ENCODE data around the gene APBA2. TPM values are rescaled to one million over a fixed set of nuclear protein-coding genes. Genes with fewer than 3 reads are reported as not detected.
"Not testable (repeated sequence)": the region's sequence is repeated elsewhere in the genome, so short reads cannot be mapped to it uniquely, and the experiment has no call there.

Gene APBA2
- polyA plus RNA-seq, 2 of the 4 experiments (the other 2 are of a cell fraction): 11.4 to 12.6 TPM

GRCh38 chr15:29021857-29022256, 136.1 kb downstream of the APBA2 start:
- FAIRE-seq (no peak), ATAC-seq (no peak), DNase-seq (ENCODE audit: low read depth in 1 of 2, low spot score in 1 of 2) (no peak)
- WGBS (ENCODE audit: missing lambda C conversion rate): 90% methylated on average over 7 of the region's 7 CpGs
- CTCF ChIA-PET: no interaction called here
- POLR2A ChIA-PET: no interaction called here
- H3K27ac ChIP-seq: no peak overlapping the region
- H3K4me3 ChIP-seq: no peak overlapping the region
- H3K4me2 ChIP-seq: no peak overlapping the region
- H3K9me3 ChIP-seq: no peaks in the 10 kb centered on the region
- TF ChIP-seq POLR2A (IDR thresholded peaks at IDR 0.05; ENCODE audit: low read length): no peak
- no peak for TF ChIP-seq KDM1A (IDR thresholded peaks at IDR 0.05; ENCODE audit: low read depth)
- no peak for TF ChIP-seq HES2 (IDR thresholded peaks at IDR 0.05)
- TF ChIP-seq RARB (CRISPR knock-in tag; IDR thresholded peaks at IDR 0.05): no peak
- TF ChIP-seq ZC3H11A (IDR thresholded peaks at IDR 0.05): no peak
- TF ChIP-seq PBX3 (IDR thresholded peaks at IDR 0.05): no peak
- no peak for TF ChIP-seq ATOH8 (CRISPR knock-in tag; IDR thresholded peaks at IDR 0.05; ENCODE audit: low read depth)
- TF ChIP-seq EHF (CRISPR knock-in tag; IDR thresholded peaks at IDR 0.05): no peak
- no peaks in the 10 kb centered on the region for H3K4me1 ChIP-seq

GRCh38 chr15:29024662-29025061, 138.9 kb downstream of the APBA2 start:
- FAIRE-seq: no peak

GRCh38 chr15:29025411-29025810, 139.6 kb downstream of the APBA2 start:
- 92% methylated on average over 17 of the region's 17 CpGs for WGBS (ENCODE audit: missing lambda C conversion rate)
- ATAC-seq; H3K27ac ChIP-seq; H3K4me2 ChIP-seq; POLR2A ChIA-PET; H3K9me3 ChIP-seq; FAIRE-seq; DNase-seq (ENCODE audit: low read depth in 1 of 2, low spot score in 1 of 2); H3K4me1 ChIP-seq; H3K4me3 ChIP-seq: not testable (repeated sequence)
- CTCF ChIA-PET: interaction anchor here (2.1 kb wide), 1 partner anchor 77 kb away, joined by 7 read pairs; no protein-coding TSS in a partner anchor

More at GRCh38 chr15:29024662-29025061, 138.9 kb downstream of the APBA2 start:
- Histone ChIP-seq H3K4me3 (no peak overlapping the region), H3K4me1 (no peaks in the 10 kb centered on the region), H3K27ac (no peak overlapping the region), H3K4me2 (no peak overlapping the region), H3K9me3 (no peaks in the 10 kb centered on the region)
- TF ChIP-seq POLR2A (IDR thresholded peaks at IDR 0.05; ENCODE audit: low read length) (no peak), TFCP2L1 (CRISPR knock-in tag; IDR thresholded peaks at IDR 0.05) (no peak), BCL3 (IDR thresholded peaks at IDR 0.05) (no peak), EHF (CRISPR knock-in tag; IDR thresholded peaks at IDR 0.05) (no peak), PBX3 (IDR thresholded peaks at IDR 0.05) (no peak), MAX (IDR thresholded peaks at IDR 0.05) (no peak)
- no peak for DNase-seq (ENCODE audit: low read depth in 1 of 2, low spot score in 1 of 2)
- ChIA-PET POLR2A (no interaction called here), CTCF (no interaction called here)
- 68% methylated on average over 5 of the region's 5 CpGs for WGBS (ENCODE audit: missing lambda C conversion rate)
- no peak for ATAC-seq

- H3K4me3 ChIP-seq; CTCF ChIA-PET; POLR2A ChIA-PET; H3K9me3 ChIP-seq; ATAC-seq; DNase-seq (ENCODE audit: low read depth in 1 of 2, low spot score in 1 of 2); H3K4me1 ChIP-seq; H3K27ac ChIP-seq; FAIRE-seq; H3K4me2 ChIP-seq: not testable (repeated sequence)
These were observed 142.4 kb downstream of the APBA2 start for GRCh38 chr15:29028158-29028557.
